ENCODE data around the gene MICAL3. TPM values are rescaled to one million over a fixed set of nuclear protein-coding genes. Genes with fewer than 3 reads are reported as not detected.

Gene MICAL3
- total RNA-seq, 1 donor from 2014 or later = 47.5 TPM

- no peak for DNase-seq (ENCODE audit: low read depth)
- no peak overlapping the region for H3K4me3 ChIP-seq (ENCODE audit: low read depth, low read length)
- no peak for TF ChIP-seq CTCF (conservative IDR thresholded peaks at IDR 0.05; ENCODE audit: low read depth, low read length)
Measured at GRCh38 chr22:17890892-17891291, 133.5 kb downstream of the MICAL3 start.

- no peak for TF ChIP-seq CTCF (conservative IDR thresholded peaks at IDR 0.05; ENCODE audit: low read depth, low read length)
- H3K4me3 ChIP-seq (ENCODE audit: low read depth, low read length) = no peak overlapping the region
- peak; percentile 18 for DNase-seq (ENCODE audit: low read depth)
Measured at GRCh38 chr22:17890245-17890671, 134.1 kb downstream of the MICAL3 start.

- peak; percentile 7 for TF ChIP-seq CTCF (conservative IDR thresholded peaks at IDR 0.05; ENCODE audit: low read depth, low read length)
- no peak for DNase-seq (ENCODE audit: low read depth)
Measured at GRCh38 chr22:17888855-17889254, 135.5 kb downstream of the MICAL3 start.

GRCh38 chr22:17888439-17888838 lies 135.9 kb downstream of the MICAL3 start:
- no peak for TF ChIP-seq CTCF (conservative IDR thresholded peaks at IDR 0.05; ENCODE audit: low read depth, low read length)
- no peak for DNase-seq (ENCODE audit: low read depth)
- H3K4me3 ChIP-seq (ENCODE audit: low read depth, low read length) = no peak overlapping the region

More at GRCh38 chr22:17888855-17889254, 135.5 kb downstream of the MICAL3 start:
- H3K4me3 ChIP-seq (ENCODE audit: low read depth, low read length) = no peak overlapping the region

- H3K4me3 ChIP-seq (ENCODE audit: low read depth, low read length) = no peak overlapping the region
- TF ChIP-seq CTCF (conservative IDR thresholded peaks at IDR 0.05; ENCODE audit: low read depth, low read length) = no peak
Measured at GRCh38 chr22:17884893-17885292, 139.5 kb downstream of the MICAL3 start.

GRCh38 chr22:17884084-17884483 lies 140.3 kb downstream of the MICAL3 start:
- no peak for DNase-seq (ENCODE audit: low read depth)
- TF ChIP-seq CTCF (conservative IDR thresholded peaks at IDR 0.05; ENCODE audit: low read depth, low read length) = no peak
- H3K4me3 ChIP-seq (ENCODE audit: low read depth, low read length) = no peak overlapping the region

More at GRCh38 chr22:17884893-17885292, 139.5 kb downstream of the MICAL3 start:
- DNase-seq (ENCODE audit: low read depth) = no peak

GRCh38 chr22:17883356-17883755 lies 141.0 kb downstream of the MICAL3 start:
- no peak overlapping the region for H3K4me3 ChIP-seq (ENCODE audit: low read depth, low read length)
- TF ChIP-seq CTCF (conservative IDR thresholded peaks at IDR 0.05; ENCODE audit: low read depth, low read length) = no peak
- no peak for DNase-seq (ENCODE audit: low read depth)
